NK-92 (cell line): ENCODE measurements around the gene IQGAP1.
"Not testable (repeated sequence)": the region's sequence is repeated elsewhere in the genome, so short reads cannot be mapped to it uniquely, and the experiment has no call there.

Experiments used
- DNase-seq: peaks from one replicate; lab custom pipeline; 2025; ENCODE audit not compliant: unreplicated experiment; lab: John Stamatoyannopoulos, UW

IQGAP1 gene

DNA sequence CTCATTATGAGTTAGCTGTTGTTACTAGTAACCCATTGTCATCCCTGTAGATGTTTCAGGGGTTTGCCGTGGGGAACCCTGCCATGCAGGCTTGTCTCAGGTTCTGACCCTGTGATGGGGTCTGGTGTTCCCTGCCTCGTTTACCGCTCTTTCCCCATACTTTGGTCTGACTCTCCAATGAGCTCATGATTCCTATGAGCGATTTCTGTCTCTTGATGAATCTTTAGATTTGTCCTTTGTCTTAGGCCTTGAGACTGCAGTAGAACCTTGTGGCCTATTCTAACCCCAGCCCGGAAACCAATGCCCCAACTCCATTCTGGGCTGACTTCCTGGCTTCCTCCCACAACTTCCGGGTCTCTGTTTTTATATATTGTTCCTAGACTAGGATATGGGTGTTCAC, 11.3 kb upstream of the IQGAP1 start:
- DNase-seq, result no peak

DNA sequence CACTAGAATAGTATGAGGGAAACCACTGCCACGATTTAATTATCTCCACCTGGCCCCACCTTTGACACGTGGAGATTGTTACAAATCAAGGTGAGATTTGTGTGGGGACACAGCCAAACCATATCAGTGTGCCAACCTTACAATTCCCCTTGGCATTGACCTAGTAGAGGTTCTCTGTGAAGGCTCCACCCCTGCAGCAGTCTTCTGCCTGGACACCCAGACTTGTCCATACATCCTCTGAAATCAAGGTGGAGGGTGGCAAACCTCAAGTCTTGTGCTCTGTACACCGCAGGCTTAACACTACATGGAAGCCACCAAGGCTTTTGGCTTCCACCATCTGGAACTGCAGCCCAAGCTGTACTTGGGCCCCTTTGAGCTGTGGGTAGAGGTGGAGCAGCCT, 8.8 kb upstream of the IQGAP1 start:
- no peak for DNase-seq

DNA sequence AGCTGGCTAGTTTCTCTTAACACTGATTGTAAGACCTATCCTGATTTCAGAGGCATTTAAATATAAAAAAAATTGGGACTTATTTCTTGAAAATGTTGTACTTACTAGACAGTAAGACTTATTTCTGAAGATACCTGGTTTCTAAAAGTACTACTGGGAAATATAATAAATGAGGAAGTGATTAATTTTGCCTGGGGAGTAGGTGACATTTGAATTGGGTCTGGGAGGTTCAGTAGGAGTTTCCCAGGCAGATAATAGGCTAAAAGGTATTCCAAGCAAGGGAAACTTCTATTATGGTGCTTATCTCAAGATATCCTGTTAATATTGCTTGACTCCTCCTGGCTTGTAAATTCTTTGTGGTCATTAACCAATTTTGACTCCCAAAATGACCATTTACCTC, 6.5 kb upstream of the IQGAP1 start:
- no peak for DNase-seq

DNA sequence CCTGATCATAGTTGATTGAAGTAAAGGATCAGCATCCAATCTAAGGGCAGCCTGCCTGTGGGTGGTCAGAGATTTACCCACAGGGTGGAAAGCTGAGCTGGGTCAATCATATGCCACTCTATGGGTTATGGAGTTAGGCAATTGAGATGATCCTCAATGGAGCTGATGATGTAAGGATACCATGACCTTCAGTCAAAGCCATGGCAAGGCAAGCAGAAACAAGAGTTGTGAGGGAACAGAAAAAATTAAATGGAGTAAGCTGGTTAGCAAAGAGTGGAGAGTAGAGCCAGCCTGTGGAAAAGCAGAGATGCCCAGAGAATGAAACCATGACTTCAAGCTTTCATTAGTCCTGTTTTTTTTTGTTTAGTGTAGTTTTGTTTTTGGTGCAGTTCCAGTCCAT, 5.7 kb upstream of the IQGAP1 start:
- no peak for DNase-seq

DNA sequence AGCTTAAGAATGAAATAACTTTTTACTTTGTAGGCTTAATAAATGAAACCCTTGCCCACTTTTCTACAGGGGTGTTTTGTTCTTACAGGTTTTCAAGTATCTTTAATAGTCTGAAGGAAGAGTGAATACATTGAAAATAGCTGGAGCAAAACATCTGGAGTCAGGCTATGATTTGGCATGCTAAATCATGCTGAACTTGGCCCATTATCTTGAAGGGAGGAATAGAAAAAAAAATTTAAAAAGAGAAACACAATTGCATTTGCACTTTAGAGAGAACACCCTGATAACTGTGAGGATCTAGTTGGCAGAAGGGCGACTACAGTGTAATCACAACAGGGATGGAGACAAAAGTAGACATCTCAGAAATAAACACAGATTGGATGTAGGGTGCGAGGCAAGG, 1.8 kb upstream of the IQGAP1 start:
- DNase-seq, result no peak

DNA sequence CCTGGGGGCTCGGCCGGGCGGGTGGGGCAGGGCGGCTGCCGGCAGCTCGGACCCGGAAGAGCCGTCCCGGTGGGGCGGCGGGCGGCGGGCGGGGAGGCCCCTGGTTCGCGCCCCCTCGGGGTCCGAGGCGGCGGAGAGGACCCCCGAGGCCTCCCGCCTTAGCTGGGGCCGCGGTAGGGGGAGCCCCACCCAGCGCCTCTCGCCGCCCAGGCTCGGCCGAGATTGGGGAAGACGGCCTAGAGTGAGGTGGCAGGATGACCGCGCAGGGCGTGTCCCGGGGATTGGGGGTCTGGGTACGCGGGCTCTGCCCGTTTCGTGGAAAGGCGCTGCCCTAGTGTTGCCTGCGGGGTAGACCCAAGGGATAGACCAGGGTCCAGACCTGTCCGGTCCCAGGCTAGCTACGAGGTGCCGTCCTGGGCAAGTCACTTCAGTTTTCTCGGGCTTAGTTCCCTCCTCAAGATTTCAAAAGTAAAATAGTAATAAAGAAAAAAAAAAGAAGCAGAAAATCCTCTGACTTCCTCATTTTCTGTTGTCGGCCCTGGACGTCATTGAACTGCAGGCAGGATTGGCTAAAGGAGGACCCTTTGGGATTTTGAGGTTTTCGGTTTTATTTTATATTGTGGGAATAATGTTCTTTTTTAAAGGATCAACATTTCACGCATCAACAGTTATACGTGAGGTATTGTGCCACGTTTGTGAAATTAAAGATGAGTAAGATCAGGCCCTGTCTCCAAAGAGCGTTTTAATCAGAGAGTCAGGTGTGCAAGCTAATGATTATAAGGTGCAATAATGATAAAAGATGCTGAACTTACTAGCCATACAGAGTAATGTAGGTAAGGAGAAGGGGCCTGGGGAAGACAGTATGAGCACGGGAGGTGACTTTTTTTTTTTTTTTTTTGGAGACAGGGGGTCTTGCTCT, 679 bp downstream of the IQGAP1 start:
- DNase-seq, result no peak

DNA sequence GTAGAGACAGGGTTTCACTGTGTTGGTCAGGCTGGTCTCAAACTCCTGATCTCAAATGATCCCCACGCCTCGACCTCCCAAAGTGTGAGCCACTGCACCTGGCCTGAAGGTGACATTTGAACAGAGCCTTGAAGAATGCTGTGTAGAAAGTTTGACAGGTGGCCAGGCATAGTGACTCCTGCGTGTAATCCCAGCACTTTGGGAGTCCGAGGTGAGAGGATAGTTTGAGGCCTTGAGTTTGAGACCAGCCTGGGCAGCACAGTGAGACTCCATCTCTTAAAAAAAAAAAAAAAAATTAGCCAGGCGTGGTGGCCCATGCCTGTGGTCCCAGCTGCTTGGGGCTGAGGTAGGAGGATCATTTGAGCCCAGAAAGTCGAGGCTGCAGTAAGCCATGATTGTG, 1.5 kb downstream of the IQGAP1 start:
- DNase-seq, result no peak

DNA sequence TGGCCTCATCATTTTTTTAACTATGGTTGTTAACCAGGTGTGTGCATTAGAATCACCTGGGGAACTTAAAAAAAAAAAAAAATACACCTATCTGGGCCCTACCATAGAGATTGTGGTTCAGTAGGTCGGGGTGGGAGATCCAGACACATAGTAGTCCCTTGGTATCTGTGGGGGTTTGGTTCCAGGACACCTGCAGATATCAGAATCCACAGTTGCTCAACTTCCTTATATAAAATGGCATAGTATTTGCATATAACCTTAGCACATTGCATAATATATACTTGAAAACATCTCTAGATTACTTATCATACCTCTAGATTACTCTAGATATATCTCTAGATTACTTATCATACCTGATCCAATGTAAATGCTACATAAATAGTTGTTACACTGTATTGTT, 5.0 kb downstream of the IQGAP1 start:
- DNase-seq, result no peak

DNA sequence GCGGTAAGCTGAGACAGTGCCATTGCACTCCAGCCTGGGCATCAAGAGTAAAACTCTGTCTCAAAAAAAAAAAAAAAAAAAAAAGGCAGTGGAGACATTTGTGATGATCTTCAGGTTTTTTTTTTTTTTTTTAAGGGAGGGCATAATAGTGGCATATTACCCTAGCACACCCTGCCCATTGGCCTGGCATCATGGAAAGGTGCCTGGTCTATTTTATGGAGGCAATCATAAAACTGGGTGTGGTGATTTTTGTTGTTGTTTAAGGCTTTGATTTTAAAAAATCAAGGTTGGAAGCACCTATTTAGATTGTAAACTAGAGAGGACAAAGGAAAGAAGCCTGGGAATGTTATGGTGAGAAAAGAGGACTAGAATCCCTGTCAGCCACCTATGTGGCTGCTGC, 6.0 kb downstream of the IQGAP1 start:
- DNase-seq, result no peak

DNA sequence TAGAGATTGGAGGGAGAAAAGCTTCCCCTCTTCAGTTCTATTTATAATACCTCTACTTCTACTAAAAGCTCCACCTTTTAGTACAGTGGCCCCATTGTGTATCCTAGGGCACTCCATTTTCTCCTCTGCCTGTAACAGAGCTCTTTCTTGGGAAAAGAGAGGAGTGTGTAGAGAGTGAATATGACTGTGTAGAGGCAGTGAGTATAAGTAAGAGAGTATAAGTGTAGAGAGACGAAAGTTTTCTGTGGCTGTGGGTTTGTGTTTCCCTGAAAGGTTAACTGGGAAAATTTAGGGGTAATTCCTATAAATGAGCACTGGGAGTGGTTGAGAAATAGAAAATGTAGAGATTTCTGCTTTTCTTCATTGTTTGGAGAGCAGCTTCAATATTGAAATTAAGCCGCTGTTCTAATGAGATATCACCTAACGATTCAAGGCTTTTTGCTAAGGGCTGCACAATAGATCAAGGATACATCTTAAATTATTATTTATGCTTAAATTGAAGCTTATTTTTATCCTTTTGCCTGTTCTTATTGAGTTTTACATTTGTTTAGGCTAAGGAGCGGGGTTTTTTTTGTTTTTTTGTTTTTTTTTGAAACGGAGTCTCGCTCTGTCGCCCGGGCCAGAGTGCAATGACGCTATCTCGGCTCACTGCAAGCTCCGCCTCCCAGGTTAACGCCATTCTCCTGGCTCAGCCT, 6.9 kb downstream of the IQGAP1 start:
- no peak for DNase-seq

DNA sequence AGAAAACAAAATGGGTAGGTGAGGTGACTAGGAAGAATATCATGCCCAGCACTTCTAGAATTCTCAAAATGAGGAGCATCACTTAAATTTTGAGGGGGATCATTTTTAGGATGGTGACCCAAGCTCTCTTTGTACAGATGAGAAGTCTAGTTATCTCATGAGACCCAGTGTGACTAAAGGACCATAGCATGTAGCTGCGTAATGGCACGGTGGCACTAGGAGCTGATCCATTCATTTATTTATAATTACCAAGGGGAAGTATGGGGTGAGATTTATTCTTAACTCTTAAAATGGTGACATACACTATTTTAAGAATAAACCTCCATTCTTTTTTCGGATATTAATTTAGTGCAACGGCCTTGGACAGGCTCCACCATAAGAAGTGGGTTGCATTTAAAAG, 8.3 kb downstream of the IQGAP1 start:
- DNase-seq, result no peak

DNA sequence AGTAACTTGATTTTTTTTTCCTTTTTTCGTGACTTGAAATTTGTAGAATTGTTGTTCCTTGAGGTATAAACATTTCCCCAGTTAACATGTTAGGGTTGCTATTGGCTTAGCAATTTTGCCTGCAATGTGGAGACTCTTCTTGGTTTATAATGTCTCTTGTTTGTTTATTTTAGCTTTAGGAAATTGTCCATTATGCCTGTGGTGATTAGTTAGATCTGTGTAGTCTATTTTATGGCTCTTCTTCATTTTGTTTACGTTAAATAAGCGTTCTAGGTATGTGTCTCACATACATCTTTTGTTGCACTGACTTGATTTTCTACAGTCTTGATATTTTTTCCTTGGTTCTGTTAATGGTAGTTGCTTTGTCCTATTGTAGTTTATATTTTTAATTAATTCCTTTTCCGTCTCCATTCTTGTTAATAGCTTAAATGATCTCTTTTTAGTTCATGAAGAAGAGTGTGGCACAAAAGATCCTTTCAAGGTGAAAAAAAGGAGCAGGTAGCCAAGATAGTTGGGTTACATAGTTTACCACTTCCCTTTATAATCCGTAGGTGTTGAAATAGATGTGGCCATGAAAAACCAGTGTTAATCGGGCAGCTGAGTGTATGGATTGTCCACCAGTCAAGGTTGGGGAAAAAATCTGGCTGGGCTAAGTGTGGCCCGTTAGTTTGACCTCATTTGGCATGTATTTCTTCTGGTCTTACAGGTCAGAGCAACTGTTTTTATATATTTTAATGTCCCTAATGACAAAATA, 12.1 kb downstream of the IQGAP1 start:
- no peak for DNase-seq

DNA sequence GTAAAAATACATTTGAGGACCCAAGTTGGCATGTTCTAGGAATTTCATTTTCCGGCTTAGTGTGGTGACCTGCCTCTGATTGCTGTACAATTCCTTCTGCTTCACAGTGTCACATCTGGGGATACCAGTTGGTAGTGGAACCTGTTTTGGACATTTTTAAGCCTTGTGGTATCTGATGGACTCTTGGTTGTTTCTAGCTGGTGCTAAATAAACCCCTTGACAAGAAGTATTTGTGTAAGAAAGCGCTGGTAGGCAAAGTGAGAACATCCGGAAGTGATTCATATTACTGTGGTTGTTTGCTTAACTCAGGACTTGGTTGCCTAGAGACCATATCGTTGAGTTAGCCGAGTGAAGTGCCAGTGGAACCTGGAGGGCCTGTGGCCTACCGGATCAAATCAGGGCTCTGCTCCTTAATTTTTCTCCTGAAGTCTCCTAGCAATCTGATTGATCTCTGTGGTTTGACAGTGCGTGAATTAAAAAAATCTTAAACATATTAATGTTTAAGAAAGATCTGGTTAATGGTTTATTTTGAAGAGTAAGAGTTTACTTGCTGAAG, 12.8 kb downstream of the IQGAP1 start:
- DNase-seq, result no peak

DNA sequence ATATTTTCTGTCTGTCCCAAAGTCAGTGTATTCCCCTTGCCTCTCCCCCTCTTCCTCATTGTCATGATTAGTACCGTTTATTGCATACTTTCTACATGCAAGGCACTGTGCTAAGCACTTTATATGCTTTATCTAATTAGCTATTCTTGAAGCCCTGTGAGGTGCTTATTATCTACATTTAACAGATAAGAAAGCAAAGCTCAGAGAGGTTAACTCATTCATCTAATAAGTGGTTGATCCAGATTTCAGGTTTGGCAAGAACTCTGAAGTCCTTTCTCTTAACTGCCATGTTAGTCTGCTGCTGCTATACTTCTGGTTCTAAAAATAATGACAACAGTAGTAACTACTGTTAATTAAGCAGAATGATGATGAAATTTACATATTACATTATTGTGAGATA, 13.5 kb downstream of the IQGAP1 start:
- no peak for DNase-seq

DNA sequence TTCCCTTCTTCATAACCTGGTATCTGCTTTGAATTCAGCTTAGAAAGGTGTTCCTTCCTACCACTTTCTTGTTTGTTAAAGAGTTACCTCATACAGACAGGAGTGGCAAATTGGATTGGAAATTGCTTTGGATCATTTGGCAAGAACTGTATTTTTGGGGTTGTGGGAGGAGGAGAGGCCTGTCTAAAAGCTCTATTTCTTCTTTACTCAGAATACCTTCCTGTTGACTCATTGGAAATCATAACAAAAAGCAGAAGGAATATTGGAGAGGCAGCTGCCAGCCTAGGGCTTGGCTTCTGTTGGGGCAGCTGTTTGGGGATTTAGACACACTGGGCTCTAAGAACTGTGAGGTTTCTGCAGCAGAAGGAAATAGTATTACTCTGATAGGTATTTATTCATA, 14.2 kb downstream of the IQGAP1 start:
- DNase-seq, result no peak

DNA sequence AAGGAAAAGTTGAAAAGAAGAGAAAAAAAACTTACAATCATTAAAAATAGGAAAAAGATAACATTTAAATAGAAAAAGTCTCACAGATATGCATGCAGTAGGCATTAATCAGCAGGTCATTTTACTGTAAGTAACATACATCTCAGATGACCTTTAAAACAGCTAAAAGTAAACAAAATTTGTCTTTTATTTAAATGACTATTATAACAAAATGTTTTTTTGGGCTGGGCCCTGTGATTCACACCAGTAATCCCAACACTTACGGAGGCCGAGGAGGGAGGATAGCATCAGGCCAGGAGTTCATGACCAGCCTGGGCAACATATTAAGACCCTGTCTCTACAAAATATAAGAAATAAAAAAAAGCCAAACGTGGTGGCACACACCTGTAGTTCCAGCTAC, 14.7 kb downstream of the IQGAP1 start:
- no peak for DNase-seq

DNA sequence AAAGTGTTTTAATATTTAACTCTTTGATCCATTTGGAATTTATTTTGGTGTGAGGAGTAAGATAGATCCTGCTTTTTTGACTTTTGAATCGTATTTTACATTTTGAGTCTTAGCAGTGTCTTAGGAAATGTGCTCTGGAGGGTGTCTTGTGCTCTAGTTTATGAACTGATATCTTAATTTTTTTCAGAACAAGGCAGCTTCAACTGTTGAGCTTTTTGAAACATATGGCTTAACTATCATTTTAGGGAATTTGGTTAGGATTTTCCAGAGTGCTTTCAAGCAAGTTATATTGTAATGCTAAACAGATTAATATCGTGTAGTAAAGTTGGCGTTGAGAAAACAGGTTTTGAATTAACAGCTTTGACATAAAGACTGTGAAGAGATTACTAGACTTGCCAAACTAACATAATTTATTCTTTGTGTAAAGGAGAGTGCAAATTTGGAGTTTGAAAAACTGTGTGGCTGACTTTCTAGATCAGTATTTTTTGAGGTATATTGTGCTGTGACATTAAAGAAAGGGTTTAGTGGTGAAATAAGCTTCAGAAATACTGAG, 17.1 kb downstream of the IQGAP1 start:
- no peak for DNase-seq

DNA sequence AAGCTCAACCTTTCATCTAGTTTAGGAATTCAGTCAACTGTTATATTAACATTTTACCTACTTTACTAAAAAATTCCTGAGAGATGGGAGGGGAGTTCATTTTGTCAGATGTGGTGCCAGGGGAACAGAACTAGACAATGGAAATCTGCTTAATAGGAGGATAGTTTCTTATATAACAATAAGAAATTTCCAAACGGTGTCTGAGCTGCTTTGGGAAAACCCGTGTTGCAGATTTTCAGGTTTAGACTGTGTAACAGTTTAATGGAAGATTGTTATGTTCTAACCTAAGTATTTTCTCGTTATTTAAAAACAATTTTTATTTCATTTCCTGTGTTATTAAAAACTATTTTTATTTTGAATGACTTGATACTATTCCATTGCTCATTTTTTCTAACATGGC, 19.3 kb downstream of the IQGAP1 start:
- DNase-seq, result no peak

DNA sequence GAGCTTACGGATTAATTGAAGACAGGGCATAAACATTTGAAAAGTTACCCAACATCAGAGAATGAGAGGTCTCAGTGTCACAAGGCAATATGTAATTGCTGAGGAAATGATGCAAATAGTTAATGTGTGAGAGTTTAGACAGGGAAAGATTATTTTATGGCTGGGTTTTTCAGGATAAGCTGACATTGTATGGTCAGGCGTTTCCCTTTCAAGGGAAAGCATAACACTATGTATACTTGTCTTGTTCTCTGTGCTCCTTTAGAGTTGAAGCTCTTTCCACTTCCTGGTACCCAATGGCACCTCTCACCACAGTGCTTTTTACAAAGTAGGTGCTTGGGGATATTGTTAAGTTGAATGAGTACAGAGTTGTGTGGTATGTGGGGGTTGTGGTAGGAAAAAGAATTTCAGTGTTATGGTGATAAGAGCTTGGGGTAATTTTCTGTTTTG, 19.9 kb downstream of the IQGAP1 start:
- DNase-seq, result no peak

DNA sequence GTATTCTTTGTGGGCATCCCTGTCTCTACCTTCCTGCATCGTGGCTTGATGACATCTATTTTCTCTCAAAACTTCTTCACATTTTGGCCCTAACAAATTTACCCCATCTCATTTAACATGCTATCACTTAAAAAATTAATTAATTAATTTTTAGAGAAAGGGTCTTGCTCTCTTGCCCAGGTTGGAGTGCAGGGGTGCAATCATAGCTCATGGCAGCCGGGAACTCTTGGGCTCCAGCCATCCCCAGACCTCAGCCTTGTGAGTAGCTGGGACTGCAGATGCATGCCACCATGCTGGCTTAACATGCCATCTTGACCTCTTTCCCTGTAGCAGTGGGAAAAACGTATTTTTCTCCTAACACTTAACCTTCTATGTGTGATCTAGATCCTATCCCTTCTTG, 20.6 kb downstream of the IQGAP1 start:
- no peak for DNase-seq

DNA sequence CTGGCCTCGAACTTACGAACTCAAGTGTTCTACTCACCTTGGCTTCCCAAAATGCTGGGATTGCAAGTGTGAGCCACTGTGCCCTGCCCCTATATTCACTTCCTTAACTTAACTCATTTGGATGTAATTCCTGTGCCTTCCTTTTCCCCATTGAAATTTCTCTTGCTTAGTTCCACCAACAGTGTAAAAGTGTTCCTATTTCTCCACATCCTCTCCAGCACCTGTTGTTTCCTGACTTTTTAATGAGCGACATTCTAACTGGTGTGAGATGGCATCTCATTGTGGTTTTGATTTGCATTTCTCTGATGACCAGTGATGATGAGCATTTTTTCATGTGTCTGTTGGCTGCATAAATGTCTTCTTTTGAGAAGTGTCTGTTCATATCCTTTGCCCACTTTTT, 21.5 kb downstream of the IQGAP1 start:
- DNase-seq, result not testable (repeated sequence)
